Ectodermal cell (in vitro differentiated cells): ENCODE data around the gene RBBP5.

Source experiments
- H3K27ac ChIP-seq: 2 replicates; pipeline ENCODE4 v1.7.0; 2013; ENCODE audit warnings: mild to moderate bottlenecking, low read depth, low read length; ENCODE audit not compliant: insufficient read depth, poor library complexity, severe bottlenecking
- H3K27me3 ChIP-seq: 2 replicates; pipeline ENCODE4 v1.7.0; 2013; ENCODE audit warnings: mild to moderate bottlenecking, low read length; ENCODE audit not compliant: insufficient read depth, control insufficient read depth, poor library complexity, severe bottlenecking
- H3K36me3 ChIP-seq: one replicate; pipeline ENCODE4 v1.7.0; 2013; ENCODE audit warnings: low read length; ENCODE audit not compliant: control insufficient read depth, insufficient read depth
- H3K4me1 ChIP-seq: one replicate; pipeline ENCODE4 v1.7.0; 2013; ENCODE audit warnings: low read length; ENCODE audit not compliant: control insufficient read depth, insufficient read depth
- H3K4me3 ChIP-seq: 2 replicates; pipeline ENCODE4 v1.7.0; 2013; ENCODE audit warnings: low read depth, low read length, control low read depth; ENCODE audit not compliant: insufficient read depth
- H3K9me3 ChIP-seq: 2 replicates; pipeline ENCODE4 v1.7.0; 2013; ENCODE audit warnings: mild to moderate bottlenecking, low read length, moderate library complexity; ENCODE audit not compliant: control insufficient read depth
- WGBS, 2 experiments: methylation state at CpG; one replicate each; pipeline ENCODE4 v1.1.7; 2013; ENCODE audit warnings: missing lambda C conversion rate in 2 of 2; 5-methylcytosine and 5-hydroxymethylcytosine counted together

RBBP5 gene

DNA sequence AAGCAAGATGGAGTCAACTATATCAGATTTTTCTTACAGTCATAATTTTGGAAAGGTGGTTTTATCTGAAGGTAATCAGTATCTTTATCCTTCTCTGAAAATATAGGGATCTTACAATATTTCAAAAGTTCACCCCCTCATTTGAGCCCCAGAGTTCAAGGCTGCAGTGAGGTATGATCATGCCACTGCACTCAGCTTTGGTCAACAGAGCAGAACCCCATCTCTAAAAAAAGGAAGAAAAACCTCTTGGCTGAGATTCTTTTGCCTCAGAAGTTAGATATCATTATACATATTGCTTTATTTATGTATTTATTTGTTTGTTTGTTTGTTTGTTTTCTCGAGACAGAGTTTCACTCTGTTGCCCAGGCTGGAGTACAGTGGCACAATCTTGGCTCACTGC is 11.5 kb upstream of the RBBP5 start:
- no peak overlapping the region for H3K4me3 ChIP-seq
- no peak overlapping the region for H3K27ac ChIP-seq
- H3K36me3 ChIP-seq, result no peaks in the 10 kb centered on the region
- no peaks in the 10 kb centered on the region for H3K9me3 ChIP-seq
- H3K4me1 ChIP-seq, result no peaks in the 10 kb centered on the region
- WGBS, 2 experiments, result 91 to 96% methylated on average over 1 of the region's 1 CpG
- no peaks in the 10 kb centered on the region for H3K27me3 ChIP-seq

- Histone ChIP-seq H3K4me1 (no peaks in the 10 kb centered on the region), H3K36me3 (no peaks in the 10 kb centered on the region), H3K27ac (no peak overlapping the region), H3K27me3 (no peaks in the 10 kb centered on the region), H3K4me3 (no peak overlapping the region), H3K9me3 (no peaks in the 10 kb centered on the region)
- 86 to 94% methylated on average over 4 of the region's 4 CpGs for WGBS, 2 experiments
Measured at GRCh38 chr1:205129447-205130029, 7.8 kb upstream of the RBBP5 start.

GRCh38 chr1:205128050-205128449 is 6.3 kb upstream of the RBBP5 start:
- no peaks in the 10 kb centered on the region for H3K4me1 ChIP-seq
- H3K27ac ChIP-seq, result no peak overlapping the region
- H3K9me3 ChIP-seq, result no peaks in the 10 kb centered on the region
- H3K4me3 ChIP-seq, result no peak overlapping the region
- no peaks in the 10 kb centered on the region for H3K27me3 ChIP-seq
- 91 to 100% methylated on average over 2 of the region's 2 CpGs for WGBS, 2 experiments
- no peaks in the 10 kb centered on the region for H3K36me3 ChIP-seq

DNA sequence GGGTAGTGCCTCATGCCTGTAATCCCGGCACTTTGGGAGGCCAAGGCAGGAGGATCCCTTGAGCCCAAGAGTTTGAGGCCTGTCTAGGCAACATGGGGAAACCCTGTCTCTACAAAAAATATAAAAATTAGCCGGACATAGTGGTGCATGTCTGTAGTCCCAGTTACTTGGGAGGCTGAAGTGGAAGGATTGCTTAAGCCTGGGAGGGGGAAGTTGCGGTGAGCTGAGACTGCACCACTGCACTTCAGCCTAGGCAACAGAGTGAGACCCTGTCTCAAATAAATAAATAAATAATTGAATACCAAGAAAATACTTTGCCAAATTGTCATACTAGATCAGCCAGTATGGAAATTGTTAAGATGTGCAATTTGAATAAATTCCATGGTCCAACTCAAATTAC is 5.9 kb upstream of the RBBP5 start:
- Histone ChIP-seq H3K27ac (no peak overlapping the region), H3K4me1 (no peaks in the 10 kb centered on the region), H3K4me3 (no peak overlapping the region), H3K36me3 (no peaks in the 10 kb centered on the region), H3K27me3 (no peaks in the 10 kb centered on the region), H3K9me3 (no peaks in the 10 kb centered on the region)
- WGBS, 2 experiments, result 88 to 92% methylated on average over 3 of the region's 3 CpGs

DNA sequence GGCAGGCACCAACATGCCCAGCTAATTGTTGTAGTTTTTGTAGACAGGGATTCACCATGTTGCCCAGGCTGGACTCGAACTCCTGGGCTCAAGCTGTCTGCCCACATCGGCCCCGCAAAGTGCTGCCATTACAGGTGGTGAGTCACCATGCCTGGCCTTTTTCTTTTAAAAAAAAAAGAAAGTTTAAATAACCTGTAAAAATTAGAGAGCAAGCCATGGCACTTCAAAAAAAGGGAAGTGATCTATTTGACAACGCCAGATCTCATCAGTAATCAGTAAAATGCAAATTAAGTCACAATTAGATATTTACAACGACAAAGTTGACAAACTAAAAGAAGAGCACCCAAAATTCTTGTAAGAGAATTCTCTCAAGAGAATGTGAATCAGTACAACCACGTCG is 2.9 kb upstream of the RBBP5 start:
- no peak overlapping the region for H3K4me3 ChIP-seq
- H3K9me3 ChIP-seq, result no peaks in the 10 kb centered on the region
- 89 to 92% methylated on average over 5 to 7 of the region's 7 CpGs for WGBS, 2 experiments
- no peaks in the 10 kb centered on the region for H3K4me1 ChIP-seq
- H3K27me3 ChIP-seq, result no peaks in the 10 kb centered on the region
- no peak overlapping the region for H3K27ac ChIP-seq
- no peaks in the 10 kb centered on the region for H3K36me3 ChIP-seq

DNA sequence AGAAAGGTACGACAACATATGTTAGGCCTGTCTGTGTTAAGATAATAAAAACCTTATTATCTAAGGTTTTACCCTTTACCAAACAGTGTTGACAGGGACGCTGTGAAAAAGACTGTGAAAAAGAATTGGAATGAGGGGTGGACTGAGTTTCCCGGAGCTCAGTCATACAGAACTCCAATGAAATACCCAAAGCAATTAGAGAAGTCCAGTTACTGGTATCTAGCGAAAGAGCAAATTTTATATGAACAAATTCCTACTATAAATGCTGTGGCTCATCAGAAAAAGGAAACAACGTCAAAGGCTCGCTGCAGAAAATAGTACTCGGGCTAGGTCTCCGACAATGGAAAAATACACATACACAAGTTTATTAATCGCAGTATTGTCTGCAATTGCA is 708 bp upstream of the RBBP5 start:
- H3K4me1 ChIP-seq, result no peaks in the 10 kb centered on the region
- peak overlapping the region; percentile 93 for H3K4me3 ChIP-seq
- H3K27ac ChIP-seq, result no peak overlapping the region
- H3K9me3 ChIP-seq, result no peaks in the 10 kb centered on the region
- 56 to 74% methylated on average over 6 to 8 of the region's 9 CpGs for WGBS, 2 experiments
- no peaks in the 10 kb centered on the region for H3K27me3 ChIP-seq
- H3K36me3 ChIP-seq, result peaks cover 8% of the 10 kb centered on the region

- Histone ChIP-seq H3K36me3 (peaks cover 19% of the 10 kb centered on the region), H3K9me3 (no peaks in the 10 kb centered on the region), H3K27me3 (no peaks in the 10 kb centered on the region), H3K4me1 (no peaks in the 10 kb centered on the region), H3K27ac (no peak overlapping the region), H3K4me3 (no peak overlapping the region)
- WGBS, 2 experiments, result 92 to 96% methylated on average over 2 of the region's 2 CpGs
Measured at GRCh38 chr1:205118752-205119151, 3.0 kb downstream of the RBBP5 start.

DNA sequence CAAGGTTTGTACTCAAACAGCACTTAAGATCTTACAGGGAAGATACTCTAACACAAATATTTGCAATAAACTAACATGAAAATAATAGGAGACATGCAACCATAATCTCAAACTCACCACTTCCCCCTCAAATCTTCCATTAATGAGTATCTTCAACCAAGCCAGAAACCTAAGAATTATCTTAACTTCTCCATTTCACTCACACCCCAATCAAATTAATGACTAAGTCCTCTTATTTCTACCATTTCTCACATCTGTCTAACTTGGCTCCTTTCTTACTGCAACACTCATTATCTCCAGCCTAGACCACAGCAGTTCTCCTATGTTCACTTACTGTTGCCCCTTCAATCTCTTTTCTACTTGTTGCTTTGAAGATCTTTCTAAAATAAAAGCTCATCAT is 10.4 kb downstream of the RBBP5 start:
- peaks cover 21% of the 10 kb centered on the region for H3K36me3 ChIP-seq
- no peak overlapping the region for H3K27ac ChIP-seq
- H3K4me1 ChIP-seq, result no peaks in the 10 kb centered on the region
- H3K27me3 ChIP-seq, result no peaks in the 10 kb centered on the region
- H3K9me3 ChIP-seq, result no peaks in the 10 kb centered on the region
- no peak overlapping the region for H3K4me3 ChIP-seq

GRCh38 chr1:205109711-205110110 is 12.1 kb downstream of the RBBP5 start:
- Histone ChIP-seq H3K27ac (no peak overlapping the region), H3K36me3 (peaks cover 29% of the 10 kb centered on the region), H3K9me3 (no peaks in the 10 kb centered on the region), H3K4me3 (no peak overlapping the region), H3K4me1 (no peaks in the 10 kb centered on the region), H3K27me3 (no peaks in the 10 kb centered on the region)
- 93 to 96% methylated on average over 5 of the region's 5 CpGs for WGBS, 2 experiments

DNA sequence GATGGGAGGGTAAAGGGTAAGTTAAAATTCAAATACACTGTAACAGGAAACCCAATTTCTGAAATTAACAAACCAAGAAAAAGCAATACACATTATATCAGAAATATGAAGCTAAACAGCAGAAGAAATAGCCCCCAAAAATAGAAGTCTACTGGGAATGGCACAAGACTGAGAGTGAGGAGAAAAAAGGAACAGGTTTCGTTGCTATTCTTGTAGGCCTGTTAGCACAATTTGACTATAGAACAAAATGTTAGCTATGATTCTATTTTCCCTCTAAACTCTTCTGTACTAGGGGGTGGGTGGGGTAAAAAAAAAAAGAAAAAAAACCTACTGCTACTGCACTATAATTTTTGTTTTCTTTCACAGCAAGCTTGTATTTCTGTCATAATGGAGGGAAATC is 12.5 kb downstream of the RBBP5 start:
- whole genome bisulfite sequencing, 2 experiments, result 86 to 90% methylated on average over 1 of the region's 1 CpG
- Histone ChIP-seq H3K4me1 (no peaks in the 10 kb centered on the region), H3K27ac (no peak overlapping the region), H3K36me3 (peaks cover 28% of the 10 kb centered on the region), H3K4me3 (no peak overlapping the region), H3K9me3 (no peaks in the 10 kb centered on the region), H3K27me3 (no peaks in the 10 kb centered on the region)

DNA sequence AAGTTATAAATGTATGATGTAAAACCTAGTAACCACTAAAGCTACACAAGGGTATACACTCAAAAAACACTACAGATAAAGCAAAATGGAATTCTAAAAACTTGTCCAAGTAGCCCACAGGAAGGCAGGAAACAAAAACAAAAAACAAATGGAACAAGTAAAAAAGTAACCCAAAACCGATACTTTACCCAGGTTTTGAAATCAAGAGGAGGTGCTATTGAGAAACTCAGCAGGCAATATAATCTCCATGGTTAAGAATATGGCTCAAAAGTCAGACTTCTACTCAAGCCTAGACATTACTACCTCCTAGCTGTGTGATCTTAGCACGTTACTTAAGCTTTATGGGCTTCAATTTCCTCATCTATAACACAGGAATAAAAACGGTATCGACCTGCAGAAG is 13.3 kb downstream of the RBBP5 start:
- 96 to 98% methylated on average over 4 of the region's 4 CpGs for WGBS, 2 experiments
- Histone ChIP-seq H3K4me3 (no peak overlapping the region), H3K27me3 (no peaks in the 10 kb centered on the region), H3K27ac (no peak overlapping the region), H3K9me3 (no peaks in the 10 kb centered on the region), H3K36me3 (peaks cover 30% of the 10 kb centered on the region), H3K4me1 (no peaks in the 10 kb centered on the region)
